ENCODE results near the gene CTCFL. TPM values are rescaled to one million over a fixed set of nuclear protein-coding genes. Genes with fewer than 3 reads are reported as not detected.

CTCFL gene
- total RNA-seq, 1 experiment from 2014 or later = not detected

- CTCF ChIA-PET = no interaction called here
- intact Hi-C loops (cut with micrococcal nuclease; ENCODE audit: unreplicated experiment) = no loop called here
- no peak for TF ChIP-seq CTCF (IDR thresholded peaks at IDR 0.05; ENCODE audit: unreplicated experiment)
- Mint-ChIP-seq H3K36me3 (ENCODE audit: insufficient read depth, unreplicated experiment) (no peaks in the 10 kb centered on the region), H3K9me3 (ENCODE audit: low read depth, unreplicated experiment) (no peaks in the 10 kb centered on the region), H3K27ac (ENCODE audit: unreplicated experiment) (no peak overlapping the region), H3K27me3 (ENCODE audit: unreplicated experiment) (peaks cover 99% of the 10 kb centered on the region), H3K4me3 (ENCODE audit: low read depth, unreplicated experiment) (no peak overlapping the region), H3K4me1 (ENCODE audit: low read depth, unreplicated experiment) (no peaks in the 10 kb centered on the region)
- BruUV-seq (replicated peaks) = no TSS peak
- DNase-seq = no peak
Measured at GRCh38 chr20:57478176-57478575, 46.8 kb downstream of the CTCFL start.

GRCh38 chr20:57476641-57477461 is 48.1 kb downstream of the CTCFL start:
- Mint-ChIP-seq H3K4me3 (ENCODE audit: low read depth, unreplicated experiment) (no peak overlapping the region), H3K27ac (ENCODE audit: unreplicated experiment) (no peak overlapping the region), H3K4me1 (ENCODE audit: low read depth, unreplicated experiment) (no peaks in the 10 kb centered on the region), H3K36me3 (ENCODE audit: insufficient read depth, unreplicated experiment) (no peaks in the 10 kb centered on the region), H3K27me3 (ENCODE audit: unreplicated experiment) (peaks cover 100% of the 10 kb centered on the region), H3K9me3 (ENCODE audit: low read depth, unreplicated experiment) (no peaks in the 10 kb centered on the region)
- intact Hi-C loops (cut with micrococcal nuclease; ENCODE audit: unreplicated experiment) = no loop called here
- DNase-seq = no peak
- CTCF ChIA-PET = no interaction called here
- no peak for TF ChIP-seq CTCF (IDR thresholded peaks at IDR 0.05; ENCODE audit: unreplicated experiment)
- no TSS peak for BruUV-seq (replicated peaks)

- Mint-ChIP-seq H3K36me3 (ENCODE audit: insufficient read depth, unreplicated experiment) (no peaks in the 10 kb centered on the region), H3K4me1 (ENCODE audit: low read depth, unreplicated experiment) (no peaks in the 10 kb centered on the region), H3K27ac (ENCODE audit: unreplicated experiment) (no peak overlapping the region), H3K4me3 (ENCODE audit: low read depth, unreplicated experiment) (no peak overlapping the region), H3K27me3 (ENCODE audit: unreplicated experiment) (peaks cover 100% of the 10 kb centered on the region), H3K9me3 (ENCODE audit: low read depth, unreplicated experiment) (no peaks in the 10 kb centered on the region)
- TF ChIP-seq CTCF (IDR thresholded peaks at IDR 0.05; ENCODE audit: unreplicated experiment) = no peak
- BruUV-seq (replicated peaks) = no TSS peak
- no peak for DNase-seq
- CTCF ChIA-PET = interaction anchor here (0.5 kb wide), 1 partner anchor 87 kb away, joined by 4 read pairs; no protein-coding TSS in a partner anchor
- intact Hi-C loops (cut with micrococcal nuclease; ENCODE audit: unreplicated experiment) = no loop called here
Measured at GRCh38 chr20:57476084-57476526, 48.8 kb downstream of the CTCFL start.

- H3K36me3 Mint-ChIP-seq (ENCODE audit: insufficient read depth, unreplicated experiment) = no peaks in the 10 kb centered on the region
- no peak for TF ChIP-seq CTCF (IDR thresholded peaks at IDR 0.05; ENCODE audit: unreplicated experiment)
- DNase-seq = no peak
- H3K4me3 Mint-ChIP-seq (ENCODE audit: low read depth, unreplicated experiment) = no peak overlapping the region
- H3K27ac Mint-ChIP-seq (ENCODE audit: unreplicated experiment) = no peak overlapping the region
- peaks cover 100% of the 10 kb centered on the region for H3K27me3 Mint-ChIP-seq (ENCODE audit: unreplicated experiment)
- no peaks in the 10 kb centered on the region for H3K9me3 Mint-ChIP-seq (ENCODE audit: low read depth, unreplicated experiment)
- intact Hi-C loops (cut with micrococcal nuclease; ENCODE audit: unreplicated experiment) = no loop called here
- no peaks in the 10 kb centered on the region for H3K4me1 Mint-ChIP-seq (ENCODE audit: low read depth, unreplicated experiment)
- CTCF ChIA-PET = interaction anchor here (0.5 to 1.9 kb wide), 2 partner anchors 11 to 87 kb away, joined by 4 to 6 read pairs; no protein-coding TSS in a partner anchor
- BruUV-seq (replicated peaks) = no TSS peak
Measured at GRCh38 chr20:57475388-57476083, 49.4 kb downstream of the CTCFL start.

All from Calu3 (cell line).